Measurements from ENCODE around the gene CRELD2.

DNA sequence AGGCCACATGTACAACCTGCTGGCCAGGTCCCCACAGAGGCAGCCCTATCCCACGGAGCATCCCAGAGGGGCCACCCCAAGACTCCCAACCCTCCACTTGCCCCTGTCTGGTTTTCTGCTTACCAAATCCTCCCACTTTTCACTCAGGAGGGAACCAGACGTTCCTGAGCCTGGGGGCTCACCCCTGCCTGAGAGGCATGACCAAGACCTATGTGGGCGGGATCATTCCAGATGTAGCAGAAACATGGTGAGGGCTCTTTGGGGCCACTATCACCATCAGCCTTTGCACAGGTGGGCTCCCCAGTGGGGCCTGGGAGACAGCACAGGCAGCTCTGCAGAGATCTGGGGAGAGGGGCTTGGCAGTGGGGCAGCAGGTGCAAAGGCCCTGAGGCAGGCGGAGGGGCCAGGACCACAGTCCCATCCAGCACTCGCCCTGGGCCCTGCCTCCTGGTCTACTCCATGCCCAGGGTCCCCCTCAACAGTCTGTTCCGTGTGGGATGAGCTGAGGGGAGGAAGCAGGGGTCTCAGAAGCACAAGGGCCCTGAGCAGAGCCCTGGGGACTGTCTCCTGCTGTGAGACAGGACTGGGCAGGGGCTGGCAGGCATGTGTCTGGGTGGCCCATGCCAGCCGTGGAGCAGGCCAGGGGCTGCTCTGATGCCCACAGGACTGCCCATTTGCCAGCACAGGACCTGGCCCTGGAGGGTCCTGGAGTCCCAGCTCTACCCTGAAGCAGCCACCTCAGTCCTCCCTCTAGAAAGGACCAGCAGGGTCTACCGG is 51.5 kb downstream of the CRELD2 start:
- no peak for TF ChIP-seq FOXP2 (optimal IDR thresholded peaks at IDR 0.05; ENCODE audit: borderline replicate concordance, extremely low read depth, extremely low read length, insufficient read depth)
- TF ChIP-seq TAF1 (IDR thresholded peaks at IDR 0.05; ENCODE audit: borderline replicate concordance, insufficient read depth, low read length), result no peak
- TF ChIP-seq, protein P1, sequence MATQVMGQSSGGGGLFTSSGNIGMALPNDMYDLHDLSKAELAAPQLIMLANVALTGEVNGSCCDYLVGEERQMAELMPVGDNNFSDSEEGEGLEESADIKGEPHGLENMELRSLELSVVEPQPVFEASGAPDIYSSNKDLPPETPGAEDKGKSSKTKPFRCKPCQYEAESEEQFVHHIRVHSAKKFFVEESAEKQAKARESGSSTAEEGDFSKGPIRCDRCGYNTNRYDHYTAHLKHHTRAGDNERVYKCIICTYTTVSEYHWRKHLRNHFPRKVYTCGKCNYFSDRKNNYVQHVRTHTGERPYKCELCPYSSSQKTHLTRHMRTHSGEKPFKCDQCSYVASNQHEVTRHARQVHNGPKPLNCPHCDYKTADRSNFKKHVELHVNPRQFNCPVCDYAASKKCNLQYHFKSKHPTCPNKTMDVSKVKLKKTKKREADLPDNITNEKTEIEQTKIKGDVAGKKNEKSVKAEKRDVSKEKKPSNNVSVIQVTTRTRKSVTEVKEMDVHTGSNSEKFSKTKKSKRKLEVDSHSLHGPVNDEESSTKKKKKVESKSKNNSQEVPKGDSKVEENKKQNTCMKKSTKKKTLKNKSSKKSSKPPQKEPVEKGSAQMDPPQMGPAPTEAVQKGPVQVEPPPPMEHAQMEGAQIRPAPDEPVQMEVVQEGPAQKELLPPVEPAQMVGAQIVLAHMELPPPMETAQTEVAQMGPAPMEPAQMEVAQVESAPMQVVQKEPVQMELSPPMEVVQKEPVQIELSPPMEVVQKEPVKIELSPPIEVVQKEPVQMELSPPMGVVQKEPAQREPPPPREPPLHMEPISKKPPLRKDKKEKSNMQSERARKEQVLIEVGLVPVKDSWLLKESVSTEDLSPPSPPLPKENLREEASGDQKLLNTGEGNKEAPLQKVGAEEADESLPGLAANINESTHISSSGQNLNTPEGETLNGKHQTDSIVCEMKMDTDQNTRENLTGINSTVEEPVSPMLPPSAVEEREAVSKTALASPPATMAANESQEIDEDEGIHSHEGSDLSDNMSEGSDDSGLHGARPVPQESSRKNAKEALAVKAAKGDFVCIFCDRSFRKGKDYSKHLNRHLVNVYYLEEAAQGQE (IDR thresholded peaks at IDR 0.05; ENCODE audit: insufficient read depth in 1 of 2, low read depth in 2 of 2, low read length in 2 of 2), result no peak
- TF ChIP-seq SIN3A (IDR thresholded peaks at IDR 0.05; ENCODE audit: borderline replicate concordance, insufficient read depth, low read length), result no peak

Measured in PFSK-1 (cell line).